Right ventricle myocardium superior (tissue), 1 donor: ENCODE measurements around the gene SCD5. TPM values are rescaled to one million over a fixed set of nuclear protein-coding genes. Genes with fewer than 3 reads are reported as not detected.

Experiments
- ATAC-seq: fragments of 200-7000 bp; cut with Tn5 transposase; one replicate; pipeline ENCODE4 v1.9.1; 2020; ENCODE audit warnings: mild to moderate bottlenecking; ENCODE audit not compliant: poor library complexity
- DNase-seq: peaks from one replicate; pipeline ENCODE4 v3.0.0-alpha.2; 2020
- intact Hi-C: fragments of 100-400 bp; cut with DNase I; formaldehyde crosslinking; loops from one replicate; pipeline ENCODE4 v1.11.2; 2022
- total RNA-seq: library from RNA; stranded (reverse); fragmentation: NEBNext Ultra II Directional; extraction: Animal tissue kit (Norgen Biotek cat#: 25700); gene quantifications from one replicate; pipeline ENCODE4 v1.2.1, GENCODE V29; 2021
- donor health status: DM: no; HTN: yes; CAD: no; lungs with severe emphysema.

SCD5 gene
- total RNA-seq, 1 donor from 2014 or later: 4.9 TPM

DNA sequence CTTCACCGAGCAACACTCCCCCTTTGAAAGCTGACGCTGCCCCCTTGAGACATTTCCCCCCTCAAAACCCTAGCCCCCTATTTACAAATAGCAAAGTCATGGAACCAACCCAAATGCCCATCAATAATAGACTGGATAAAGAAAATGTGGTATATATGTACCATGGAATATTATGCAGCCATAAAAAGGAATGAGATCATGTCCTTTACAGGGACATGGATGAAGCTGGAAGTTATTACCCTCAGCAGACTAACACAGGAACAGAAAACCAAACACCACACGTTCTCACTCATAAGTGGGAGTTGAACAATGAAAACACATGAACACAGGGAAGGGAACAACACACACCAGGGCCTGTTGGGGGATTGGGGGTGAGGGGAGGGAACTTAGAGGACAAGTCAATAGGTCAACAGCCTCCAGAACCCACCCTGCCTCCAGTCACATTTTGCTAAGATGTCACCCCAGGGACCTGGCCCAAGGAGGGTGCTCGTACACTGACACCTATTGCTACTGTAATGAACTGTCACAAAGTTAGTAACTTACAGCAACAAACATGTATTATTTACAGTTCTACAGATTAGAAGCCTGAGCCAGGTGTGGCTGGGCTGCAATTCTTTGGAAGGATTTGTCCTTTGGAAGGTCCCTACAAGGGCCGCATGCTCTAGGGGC is 20.6 kb downstream of the SCD5 start:
- DNase-seq (no peak), ATAC-seq (no peak)
- intact Hi-C loops: no loop called here

GRCh38 chr4:82776925-82777542 is 21.6 kb downstream of the SCD5 start:
- intact Hi-C loops: no loop called here
- ATAC-seq (no peak), DNase-seq (no peak)

- intact Hi-C loops: no loop called here
- ATAC-seq (no peak), DNase-seq (no peak)
Measured at GRCh38 chr4:82775243-82775642, 23.4 kb downstream of the SCD5 start.

DNA sequence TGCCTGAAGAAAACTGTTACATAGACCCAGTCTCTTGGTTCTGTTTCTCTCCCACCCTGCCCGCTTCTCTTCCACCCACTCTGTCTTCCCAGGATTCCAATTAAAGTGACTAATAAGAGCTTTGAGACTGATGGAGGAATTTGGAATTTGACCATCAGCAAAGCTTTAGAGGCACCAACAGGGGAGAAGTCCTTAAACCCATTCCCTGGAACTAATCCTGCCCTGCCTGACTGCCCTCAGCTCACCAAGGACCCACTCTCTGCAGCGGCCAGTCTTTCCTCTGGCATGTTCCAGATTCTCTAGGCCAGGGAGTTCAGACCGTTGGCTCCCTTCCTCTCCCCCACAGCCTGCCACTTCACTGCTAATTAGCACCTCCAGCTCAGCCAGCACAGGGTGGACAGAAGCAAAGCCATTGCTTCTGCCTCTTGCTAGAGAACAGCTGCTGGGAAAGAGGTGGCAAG is 23.9 kb downstream of the SCD5 start:
- peak; percentile 72 for ATAC-seq
- no peak for DNase-seq
- intact Hi-C loops: no loop called here

- DNase-seq (no peak), ATAC-seq (no peak)
- intact Hi-C loops: no loop called here
Measured at GRCh38 chr4:82773057-82773456, 25.5 kb downstream of the SCD5 start.

DNA sequence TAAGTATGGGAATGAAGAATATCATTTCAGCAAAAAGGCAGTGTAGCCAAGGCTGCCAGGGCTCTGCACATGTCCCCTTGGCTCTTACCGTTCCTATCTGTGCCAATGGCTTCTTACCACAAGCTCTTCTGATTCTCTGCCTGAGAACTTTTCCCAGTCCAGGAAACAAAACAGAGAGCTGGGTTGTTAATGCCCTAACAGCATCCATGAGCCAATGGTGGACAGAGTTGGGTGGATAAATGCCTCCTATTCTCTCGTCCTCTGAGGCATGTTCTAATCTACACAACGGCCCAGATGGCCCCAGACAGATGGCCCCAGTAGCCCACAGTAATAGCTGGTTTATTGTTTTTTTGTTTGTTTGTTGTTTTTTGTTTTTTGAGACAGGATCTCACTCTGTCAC is 28.0 kb downstream of the SCD5 start:
- no peak for DNase-seq
- peak; percentile 51 for ATAC-seq
- intact Hi-C loops: no loop called here

DNA sequence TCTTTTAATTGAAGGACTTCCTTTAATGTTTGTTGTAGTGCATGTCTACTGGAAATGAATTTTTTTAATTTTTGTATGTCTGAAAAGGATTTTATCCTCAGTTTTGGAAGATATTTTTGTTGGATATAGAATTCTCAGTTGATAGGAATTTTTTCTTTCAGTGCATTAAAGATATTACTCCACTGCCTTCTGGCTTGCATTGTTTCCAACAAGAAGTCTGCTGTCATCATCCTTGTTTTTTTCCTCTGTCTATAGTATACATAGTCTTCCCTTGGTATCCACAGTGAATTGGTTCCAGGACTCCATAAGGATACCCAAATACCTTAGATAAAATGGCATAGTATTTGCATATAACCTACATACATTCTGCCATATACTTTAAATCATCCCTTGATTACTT is 33.5 kb downstream of the SCD5 start:
- DNase-seq (no peak), ATAC-seq (no peak)
- intact Hi-C loops: no loop called here

DNA sequence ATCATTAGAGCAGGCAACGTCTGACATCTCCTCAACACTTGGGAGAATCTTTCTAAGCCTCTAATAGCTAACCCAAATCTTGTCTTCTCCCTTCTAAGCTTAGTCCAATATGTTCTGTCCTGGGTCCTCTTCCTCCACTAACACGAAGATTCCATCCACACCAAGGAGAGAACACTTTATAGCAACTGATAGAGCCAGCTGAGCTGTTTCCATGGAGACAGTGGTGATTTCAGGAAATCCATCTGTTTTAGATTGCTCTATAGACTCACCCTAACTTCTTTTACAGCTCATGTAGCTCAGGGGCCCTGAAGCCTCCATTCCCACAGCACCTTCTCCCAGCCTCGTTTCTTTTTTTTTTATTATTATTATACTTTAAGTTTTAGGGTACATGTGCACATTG is 37.4 kb downstream of the SCD5 start:
- no peak for ATAC-seq

DNA sequence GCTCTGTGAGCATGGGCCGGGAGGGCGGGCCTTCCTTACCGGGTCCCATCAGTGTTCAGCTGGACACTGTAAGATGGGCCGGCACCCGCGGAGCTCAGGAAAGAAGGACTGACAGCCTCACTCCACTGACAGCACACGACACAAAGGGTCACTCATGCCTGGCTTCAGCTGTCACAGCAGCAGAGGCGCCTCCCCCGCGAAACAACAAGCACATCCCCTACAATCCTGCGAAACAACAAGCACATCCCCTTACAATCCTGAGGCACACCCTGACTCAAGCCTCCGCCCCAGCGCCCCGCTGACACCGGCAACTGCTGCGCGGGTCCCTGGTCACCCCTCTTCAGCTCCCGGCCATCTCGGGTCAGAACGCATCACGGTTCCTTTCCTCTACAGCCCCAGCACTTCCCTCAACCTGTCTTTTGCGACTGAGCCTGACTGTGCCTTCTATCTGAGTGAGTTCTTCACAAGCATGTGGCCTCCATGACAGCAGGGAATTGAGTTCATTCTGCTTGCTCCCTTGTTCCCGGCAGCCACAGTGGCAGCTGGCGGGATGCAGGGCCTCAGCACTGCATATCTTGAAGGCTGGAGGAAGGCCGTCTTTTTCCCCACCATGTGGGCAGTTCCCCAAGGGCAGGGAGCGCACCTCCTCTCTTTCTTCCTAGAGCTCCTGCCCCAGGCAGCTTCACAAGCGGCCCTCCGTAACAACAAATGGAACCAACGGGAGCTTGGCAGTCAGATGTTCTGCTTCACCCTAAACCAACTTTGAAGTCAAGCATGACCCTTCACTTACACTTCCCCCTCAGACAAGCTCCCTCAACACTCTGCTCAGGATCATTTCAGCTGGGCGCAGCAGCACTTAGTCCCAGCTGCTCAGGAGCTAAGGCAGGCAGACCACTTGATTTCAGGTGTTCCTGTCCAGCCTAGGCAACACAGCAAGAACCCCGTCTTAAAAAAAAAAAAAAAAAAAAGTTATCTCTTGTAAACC is 39.6 kb downstream of the SCD5 start:
- intact Hi-C loops: no loop called here
- no peak for DNase-seq
- ATAC-seq: no peak

More for the DNA sequence above, 37.4 kb downstream of the SCD5 start:
- no peak for DNase-seq
- intact Hi-C loops: no loop called here

DNA sequence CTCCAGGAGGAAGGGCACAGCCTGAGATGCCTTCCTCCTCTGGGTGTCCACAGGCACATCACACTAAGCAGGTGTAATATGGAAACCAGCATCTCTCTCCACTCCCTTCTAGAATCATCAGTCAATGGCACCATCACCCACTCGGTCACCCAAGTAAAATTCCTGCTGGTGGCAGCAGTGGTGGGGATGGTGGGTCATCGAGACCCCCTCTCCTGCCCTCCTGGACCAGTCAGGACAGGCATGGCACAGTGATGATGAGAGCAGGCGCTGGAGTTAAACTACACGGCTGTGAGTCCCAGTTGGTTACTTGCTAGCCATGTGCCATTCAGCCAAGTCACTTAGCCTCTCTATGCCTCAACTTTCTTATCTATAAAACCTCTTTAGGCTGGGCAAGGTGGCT is 42.5 kb downstream of the SCD5 start:
- intact Hi-C loops: no loop called here
- no peak for DNase-seq
- ATAC-seq: no peak

GRCh38 chr4:82755650-82756049 is 42.9 kb downstream of the SCD5 start:
- intact Hi-C loops: no loop called here
- ATAC-seq: no peak
- no peak for DNase-seq

DNA sequence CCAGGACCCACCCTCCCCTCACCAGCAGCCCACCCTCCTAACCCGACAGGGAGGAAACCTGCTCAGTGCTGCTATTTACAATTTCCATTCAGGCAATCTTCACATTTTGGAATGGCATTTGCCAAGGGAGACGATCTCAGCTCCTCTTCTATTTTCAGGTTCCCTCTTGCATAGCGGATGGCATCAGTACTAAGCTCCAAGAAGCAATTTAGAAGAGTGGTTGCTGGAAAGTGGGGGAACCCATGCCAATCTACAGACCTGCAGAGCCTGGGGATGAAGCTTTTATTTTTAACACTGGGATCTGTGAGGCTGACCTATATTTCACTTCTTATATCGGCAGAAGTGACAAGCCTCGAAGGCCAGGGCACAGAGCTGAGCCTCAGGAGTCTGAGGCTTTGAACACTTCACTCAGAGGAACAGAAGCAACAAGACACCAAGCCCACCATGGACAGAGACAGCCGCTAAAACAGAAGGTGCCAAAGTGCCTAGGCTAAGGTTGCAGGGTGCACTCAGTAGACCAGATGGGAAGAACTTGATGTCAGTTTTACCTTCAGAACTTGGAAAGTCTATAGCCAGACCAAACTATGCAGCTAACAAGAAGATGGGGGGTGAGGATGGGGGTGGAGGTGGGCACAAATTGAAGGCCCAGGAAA is 44.0 kb downstream of the SCD5 start:
- ATAC-seq (no peak), DNase-seq (no peak)

DNA sequence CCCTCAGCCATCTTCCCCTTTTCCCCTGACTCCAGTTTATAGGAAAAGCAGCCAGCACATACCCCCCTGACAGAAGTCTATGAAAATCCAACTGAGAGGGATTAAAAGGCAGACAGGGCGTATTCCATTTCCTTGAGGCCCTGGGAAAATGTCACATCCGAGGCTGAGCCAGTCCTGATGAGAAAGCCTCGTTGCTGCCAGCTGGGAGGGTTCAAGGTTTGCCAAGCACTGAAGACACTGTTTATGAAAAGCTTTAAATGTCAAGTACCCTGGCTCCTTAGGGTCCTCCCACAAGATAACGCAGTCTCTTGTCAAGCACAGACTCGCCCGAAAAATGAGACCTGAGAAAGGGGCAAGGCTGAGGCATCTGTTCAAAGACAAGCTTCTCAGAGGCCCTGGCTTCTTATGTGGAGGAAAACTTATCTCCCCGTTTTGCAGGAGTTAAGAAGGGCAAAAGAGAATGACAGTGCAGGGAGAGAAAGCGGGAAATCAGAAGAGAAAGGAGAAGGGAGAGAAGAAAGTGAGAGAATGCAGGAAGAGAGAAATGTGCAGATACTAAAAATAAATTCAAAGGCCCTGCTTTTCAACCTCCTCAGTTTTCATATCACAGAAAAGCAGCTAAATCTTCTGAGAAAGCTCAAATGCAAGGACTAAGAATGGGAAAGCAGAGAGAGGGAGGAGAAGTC is 44.7 kb downstream of the SCD5 start:
- ATAC-seq: peak; percentile 78
- intact Hi-C loops: no loop called here
- DNase-seq: no peak

More for the DNA sequence above, 44.0 kb downstream of the SCD5 start:
- intact Hi-C loops: no loop called here

DNA sequence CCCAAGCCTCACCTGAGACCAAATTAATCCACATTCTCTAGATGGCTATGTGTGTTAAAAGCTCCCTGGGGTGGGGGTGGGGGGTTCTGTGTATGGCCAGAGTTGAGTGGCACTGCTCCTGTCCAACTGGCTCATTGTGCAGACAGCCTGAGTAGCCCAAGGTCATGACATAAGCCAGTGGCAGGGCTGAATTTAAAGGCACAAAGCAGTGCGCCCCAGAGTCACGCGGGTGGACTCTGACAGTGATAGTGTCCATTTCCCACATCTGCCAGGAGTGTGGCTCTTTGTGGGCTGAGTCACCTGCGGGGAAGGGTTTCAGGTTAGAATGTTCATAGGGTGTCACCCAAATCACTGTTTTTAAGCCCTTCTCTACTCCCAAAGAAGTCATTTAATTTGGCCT is 45.4 kb downstream of the SCD5 start:
- intact Hi-C loops: no loop called here
- DNase-seq (no peak), ATAC-seq (no peak)

- no peak for ATAC-seq
- intact Hi-C loops: no loop called here
- no peak for DNase-seq
Measured at GRCh38 chr4:82748810-82749470, 49.7 kb downstream of the SCD5 start.

GRCh38 chr4:82747686-82748575 is 50.7 kb downstream of the SCD5 start:
- intact Hi-C loops: no loop called here
- ATAC-seq: no peak
- DNase-seq: no peak
